ENCODE measurements around the gene NCCRP1.

NCCRP1 gene

GRCh38 chr19:39170386-39171231, 26.2 kb upstream of the NCCRP1 start:
- TF ChIP-seq POLR2A (IDR thresholded peaks at IDR 0.05; ENCODE audit: low read depth, low read length), result no peak
- DNase-seq (ENCODE audit: insufficient read length, low spot score) (no peak), FAIRE-seq (no peak)

GRCh38 chr19:39171479-39172465, 25.0 kb upstream of the NCCRP1 start:
- TF ChIP-seq POLR2A (IDR thresholded peaks at IDR 0.05; ENCODE audit: low read depth, low read length), result no peak
- FAIRE-seq (peak; percentile 43), DNase-seq (ENCODE audit: insufficient read length, low spot score) (no peak)

GRCh38 chr19:39172700-39173501, 23.9 kb upstream of the NCCRP1 start:
- no peak for TF ChIP-seq POLR2A (IDR thresholded peaks at IDR 0.05; ENCODE audit: low read depth, low read length)
- DNase-seq (ENCODE audit: insufficient read length, low spot score) (no peak), FAIRE-seq (no peak)

- no peak for DNase-seq (ENCODE audit: insufficient read length, low spot score)
- TF ChIP-seq POLR2A (IDR thresholded peaks at IDR 0.05; ENCODE audit: low read depth, low read length), result no peak
- no peak for FAIRE-seq
Measured at GRCh38 chr19:39173502-39173991, 23.2 kb upstream of the NCCRP1 start.

- TF ChIP-seq POLR2A (IDR thresholded peaks at IDR 0.05; ENCODE audit: low read depth, low read length), result no peak
- DNase-seq (ENCODE audit: insufficient read length, low spot score) (no peak), FAIRE-seq (no peak)
Measured at GRCh38 chr19:39174142-39174541, 22.6 kb upstream of the NCCRP1 start.

- FAIRE-seq (no peak), DNase-seq (ENCODE audit: insufficient read length, low spot score) (no peak)
- no peak for TF ChIP-seq POLR2A (IDR thresholded peaks at IDR 0.05; ENCODE audit: low read depth, low read length)
Measured at GRCh38 chr19:39174558-39175544, 21.9 kb upstream of the NCCRP1 start.

GRCh38 chr19:39175564-39175963, 21.2 kb upstream of the NCCRP1 start:
- no peak for TF ChIP-seq POLR2A (IDR thresholded peaks at IDR 0.05; ENCODE audit: low read depth, low read length)
- FAIRE-seq (no peak), DNase-seq (ENCODE audit: insufficient read length, low spot score) (no peak)

- FAIRE-seq, result no peak
- DNase-seq (ENCODE audit: insufficient read length, low spot score), result no peak
- no peak for TF ChIP-seq POLR2A (IDR thresholded peaks at IDR 0.05; ENCODE audit: low read depth, low read length)
Measured at GRCh38 chr19:39177110-39177699, 19.6 kb upstream of the NCCRP1 start.

- no peak for FAIRE-seq
- DNase-seq (ENCODE audit: insufficient read length, low spot score), result no peak
- no peak for TF ChIP-seq POLR2A (IDR thresholded peaks at IDR 0.05; ENCODE audit: low read depth, low read length)
Measured at GRCh38 chr19:39177736-39178135, 19.0 kb upstream of the NCCRP1 start.

- no peak for FAIRE-seq
- no peak for TF ChIP-seq POLR2A (IDR thresholded peaks at IDR 0.05; ENCODE audit: low read depth, low read length)
- DNase-seq (ENCODE audit: insufficient read length, low spot score), result no peak
Measured at GRCh38 chr19:39178296-39179006, 18.3 kb upstream of the NCCRP1 start.

GRCh38 chr19:39179754-39180153, 17.0 kb upstream of the NCCRP1 start:
- no peak for FAIRE-seq
- DNase-seq (ENCODE audit: insufficient read length, low spot score), result no peak
- TF ChIP-seq POLR2A (IDR thresholded peaks at IDR 0.05; ENCODE audit: low read depth, low read length), result no peak

All from H54 (cell line).